Midbrain (tissue), 1 donor: Measurements from ENCODE around the gene GALNT18.

ENCODE experiments used
- DNase-seq: peaks from one replicate; lab custom pipeline; 2025; lab: John Stamatoyannopoulos, UW

Gene GALNT18

GRCh38 chr11:11239959-11240358, 381.8 kb downstream of the GALNT18 start:
- no peak for DNase-seq

GRCh38 chr11:11237070-11237832, 384.6 kb downstream of the GALNT18 start:
- no peak for DNase-seq

GRCh38 chr11:11236498-11237059, 385.2 kb downstream of the GALNT18 start:
- DNase-seq = no peak

GRCh38 chr11:11231763-11232162, 390.0 kb downstream of the GALNT18 start:
- DNase-seq = no peak

- DNase-seq = no peak
These were observed 390.8 kb downstream of the GALNT18 start for GRCh38 chr11:11230802-11231562.

- DNase-seq = no peak
These were observed 391.7 kb downstream of the GALNT18 start for GRCh38 chr11:11230087-11230486.

GRCh38 chr11:11229647-11230046, 392.2 kb downstream of the GALNT18 start:
- DNase-seq = no peak

GRCh38 chr11:11227296-11228085, 394.3 kb downstream of the GALNT18 start:
- DNase-seq = no peak
